Stimulated activated naive CD8-positive, alpha-beta T cell treated with anti-CD3 and anti-CD28 coated beads, Interleukin-15, Interleukin-2, amounts not matched to agents 100 U/mL and 50 U/mL, for 24 hours (primary cell): ENCODE results near the gene TRIP12.
"Not testable (repeated sequence)": the region's sequence is repeated elsewhere in the genome, so short reads cannot be mapped to it uniquely, and the experiment has no call there.

Experiments
- ATAC-seq: fragments of 150-1000 bp; cut with Tn5 transposase; one replicate; pipeline ENCODE4 v1.10.0; 2021
- DNase-seq: peaks from one replicate; pipeline ENCODE4 v3.0.0; 2021

The TRIP12 gene

GRCh38 chr2:229831805-229832509, 89.9 kb downstream of the TRIP12 start:
- ATAC-seq = no peak
- DNase-seq = no peak

- DNase-seq (no peak), ATAC-seq (no peak)
Measured at GRCh38 chr2:229825476-229825875, 96.3 kb downstream of the TRIP12 start.

- DNase-seq (no peak), ATAC-seq (no peak)
Measured at GRCh38 chr2:229821316-229821715, 100.5 kb downstream of the TRIP12 start.

- DNase-seq = no peak
- no peak for ATAC-seq
Measured at GRCh38 chr2:229818230-229818629, 103.6 kb downstream of the TRIP12 start.

- ATAC-seq (no peak), DNase-seq (no peak)
Measured at GRCh38 chr2:229815858-229816257, 106.0 kb downstream of the TRIP12 start.

GRCh38 chr2:229815342-229815741, 106.5 kb downstream of the TRIP12 start:
- DNase-seq (no peak), ATAC-seq (no peak)

- ATAC-seq = no peak
- DNase-seq = no peak
Measured at GRCh38 chr2:229810786-229811185, 111.0 kb downstream of the TRIP12 start.

GRCh38 chr2:229805559-229805958, 116.2 kb downstream of the TRIP12 start:
- ATAC-seq = no peak
- DNase-seq = no peak

- ATAC-seq = no peak
- DNase-seq = no peak
Measured at GRCh38 chr2:229802785-229803184, 119.0 kb downstream of the TRIP12 start.

GRCh38 chr2:229800997-229801754, 120.6 kb downstream of the TRIP12 start:
- ATAC-seq = peak; percentile 23
- DNase-seq = peak; percentile 71

- DNase-seq = no peak
- no peak for ATAC-seq
Measured at GRCh38 chr2:229798446-229799155, 123.2 kb downstream of the TRIP12 start.

- ATAC-seq = no peak
- no peak for DNase-seq
Measured at GRCh38 chr2:229795058-229795457, 126.8 kb downstream of the TRIP12 start.

GRCh38 chr2:229794636-229795035, 127.2 kb downstream of the TRIP12 start:
- ATAC-seq (no peak), DNase-seq (no peak)

- not testable (repeated sequence) for DNase-seq, ATAC-seq
Measured at GRCh38 chr2:229786289-229786688, 135.5 kb downstream of the TRIP12 start.

- ATAC-seq = no peak
- DNase-seq = no peak
Measured at GRCh38 chr2:229784791-229785190, 137.0 kb downstream of the TRIP12 start.

GRCh38 chr2:229783108-229783721, 138.6 kb downstream of the TRIP12 start:
- DNase-seq (no peak), ATAC-seq (no peak)

- DNase-seq (no peak), ATAC-seq (peak; percentile 69)
Measured at GRCh38 chr2:229780856-229781773, 140.7 kb downstream of the TRIP12 start.

GRCh38 chr2:229779650-229780049, 142.2 kb downstream of the TRIP12 start:
- no peak for ATAC-seq
- no peak for DNase-seq

GRCh38 chr2:229777716-229778115, 144.1 kb downstream of the TRIP12 start:
- DNase-seq (no peak), ATAC-seq (no peak)

- ATAC-seq (no peak), DNase-seq (no peak)
Measured at GRCh38 chr2:229775614-229776313, 146.0 kb downstream of the TRIP12 start.

- no peak for DNase-seq
- ATAC-seq = no peak
Measured at GRCh38 chr2:229774237-229774636, 147.6 kb downstream of the TRIP12 start.
